ENCODE data around the gene PHF19.

PHF19 gene

DNA sequence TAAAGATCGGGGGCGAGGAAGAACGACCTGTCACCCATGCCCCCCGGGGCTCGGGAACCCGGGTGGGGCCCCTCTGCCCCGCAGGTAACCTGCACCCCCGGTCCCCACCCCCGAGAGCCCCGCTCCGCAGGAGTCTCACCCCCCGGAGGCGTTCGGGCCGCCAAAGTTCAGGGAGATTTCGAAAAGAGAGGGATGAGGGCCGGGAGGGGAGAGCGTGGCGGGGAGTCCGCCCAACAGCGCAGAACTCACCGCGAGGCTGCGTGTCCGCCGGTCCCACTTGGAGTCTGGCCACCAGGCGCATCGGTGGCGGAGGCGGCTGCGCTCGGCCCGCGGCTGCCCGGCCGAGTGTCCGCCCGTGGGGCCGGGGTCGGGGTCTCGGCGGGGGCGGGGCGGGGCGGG lies at the start of gene PHF19:
TSS of gene PHF19 (minus strand) at position 347 of the 399 bp plus-strand sequence. CDS start 2,447 bp downstream, outside the sequence.
- DNase-seq: peak; percentile 81

GRCh38 chr9:120926397-120926928 lies 49.5 kb upstream of the PHF19 start, which contains the start of gene TRAF1:
TSS of gene TRAF1 (minus strand) at chr9:120926796. CDS start at chr9:120926075, 721 bp downstream.
- peak; percentile 77 for DNase-seq

GRCh38 chr9:120925535-120926396 lies 48.8 kb upstream of the PHF19 start:
- DNase-seq: peak; percentile 88

DNA sequence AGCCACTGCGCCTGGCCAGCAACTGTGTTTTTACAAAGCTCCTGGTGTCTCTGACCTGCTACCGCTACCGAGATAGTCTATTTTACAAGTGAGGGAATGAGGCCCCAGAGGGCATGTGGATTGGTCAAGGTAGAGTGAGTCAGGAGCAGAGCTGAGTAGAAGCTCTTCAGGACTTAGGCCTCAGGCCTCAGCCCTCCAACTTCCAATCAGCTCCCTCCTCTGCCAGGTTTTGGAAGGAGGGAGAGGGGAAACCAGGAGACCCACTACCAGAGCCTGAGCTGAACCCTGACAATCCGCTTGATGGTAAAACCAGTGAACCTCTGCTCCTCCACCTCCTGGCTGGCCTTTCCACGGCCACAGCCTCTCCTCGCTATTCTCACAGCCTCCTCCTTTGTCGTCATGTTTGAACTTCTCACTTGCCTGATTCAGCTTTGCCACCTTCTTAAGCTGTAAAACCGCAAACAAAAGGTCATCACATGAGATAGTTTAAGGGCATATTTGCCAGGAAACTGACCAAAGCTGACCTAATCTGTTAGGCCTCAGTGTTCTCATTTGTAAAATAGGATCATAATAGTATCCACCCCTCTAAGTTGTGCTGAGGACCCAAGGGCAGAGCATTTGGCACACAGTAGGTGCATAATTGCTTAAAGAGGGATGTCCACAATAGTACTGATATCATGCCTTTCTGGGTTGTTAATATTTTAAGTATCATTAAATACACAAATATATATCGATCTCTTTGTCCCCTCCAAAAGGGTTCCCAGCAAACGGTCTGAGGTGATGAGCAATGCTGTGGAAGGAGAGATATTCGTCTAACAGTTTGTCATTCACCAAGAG lies 47.9 kb upstream of the PHF19 start:
- DNase-seq: peak; percentile 73

DNA sequence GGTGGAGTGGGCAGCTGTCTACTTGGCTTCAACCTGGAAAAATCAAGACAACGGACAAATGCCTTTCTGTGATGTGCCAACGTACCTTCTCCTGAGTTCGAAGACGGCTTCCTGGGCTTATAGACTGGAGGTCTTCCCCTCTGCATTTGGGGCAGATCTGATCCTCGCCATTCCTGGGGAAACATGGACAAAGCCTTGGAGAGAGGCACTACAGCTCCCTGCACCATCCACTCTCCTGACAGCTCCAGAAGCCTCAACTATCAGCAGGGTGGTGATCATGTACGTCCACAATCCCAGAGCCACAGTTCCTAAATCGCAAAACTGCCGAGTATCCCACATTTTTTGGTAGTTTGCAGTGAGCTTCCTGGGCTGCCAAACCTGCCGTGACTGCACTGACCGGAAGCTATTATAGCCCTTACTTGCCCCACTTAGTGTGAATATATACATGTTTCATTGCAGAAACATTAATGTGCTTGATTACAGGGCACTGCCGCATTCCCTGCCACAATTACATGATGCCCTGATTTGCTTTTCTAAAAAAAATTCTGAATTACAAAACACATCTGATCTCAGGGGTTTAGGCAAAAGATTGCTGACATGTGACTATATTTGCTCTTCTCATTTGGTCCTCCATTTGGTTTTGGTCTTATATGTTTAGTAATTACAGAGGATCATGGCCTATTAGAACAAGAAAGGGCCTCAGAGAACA lies 46.8 kb upstream of the PHF19 start:
- peak; percentile 51 for DNase-seq

DNA sequence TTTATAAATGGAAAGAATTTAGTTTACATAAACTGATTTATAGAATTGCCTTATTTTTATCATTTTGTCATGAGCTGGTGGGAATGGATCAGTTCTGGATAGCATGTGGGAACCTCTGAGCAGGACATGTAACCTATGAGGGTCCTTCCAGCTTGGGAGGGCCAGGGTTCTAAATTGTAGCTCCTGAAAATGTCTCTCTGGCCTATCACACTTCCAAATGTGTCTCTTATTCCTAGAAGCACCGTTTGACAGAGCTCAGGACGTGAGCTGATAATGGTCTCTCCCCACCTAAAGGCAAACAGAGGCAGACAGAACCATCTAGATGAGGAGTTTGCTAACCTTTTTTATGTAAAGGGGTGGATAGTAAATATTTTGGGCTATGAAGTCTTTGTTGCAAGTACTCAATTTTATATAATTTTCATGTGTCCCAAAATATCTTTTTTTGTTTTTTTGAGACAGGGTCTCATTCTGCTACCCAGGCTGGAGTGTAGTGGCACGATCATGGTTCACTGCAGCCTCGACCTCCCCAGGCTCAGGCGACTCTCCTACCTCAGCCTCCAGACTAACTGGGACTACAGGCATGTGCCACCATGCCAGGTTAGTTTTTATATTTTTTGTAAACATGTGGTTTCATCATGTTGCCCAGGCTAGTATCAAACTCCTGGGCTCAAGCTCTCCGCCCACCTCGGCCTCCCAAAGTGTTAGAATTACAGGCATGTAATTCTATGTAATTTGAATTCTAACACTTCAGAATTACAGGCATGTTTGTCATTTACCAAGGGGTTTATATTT lies 45.6 kb upstream of the PHF19 start:
- DNase-seq: peak; percentile 46

- peak; percentile 64 for DNase-seq
These were observed 44.7 kb upstream of the PHF19 start for GRCh38 chr9:120921661-120922181.

- peak; percentile 66 for DNase-seq
These were observed 43.8 kb upstream of the PHF19 start for GRCh38 chr9:120920806-120921178.

DNA sequence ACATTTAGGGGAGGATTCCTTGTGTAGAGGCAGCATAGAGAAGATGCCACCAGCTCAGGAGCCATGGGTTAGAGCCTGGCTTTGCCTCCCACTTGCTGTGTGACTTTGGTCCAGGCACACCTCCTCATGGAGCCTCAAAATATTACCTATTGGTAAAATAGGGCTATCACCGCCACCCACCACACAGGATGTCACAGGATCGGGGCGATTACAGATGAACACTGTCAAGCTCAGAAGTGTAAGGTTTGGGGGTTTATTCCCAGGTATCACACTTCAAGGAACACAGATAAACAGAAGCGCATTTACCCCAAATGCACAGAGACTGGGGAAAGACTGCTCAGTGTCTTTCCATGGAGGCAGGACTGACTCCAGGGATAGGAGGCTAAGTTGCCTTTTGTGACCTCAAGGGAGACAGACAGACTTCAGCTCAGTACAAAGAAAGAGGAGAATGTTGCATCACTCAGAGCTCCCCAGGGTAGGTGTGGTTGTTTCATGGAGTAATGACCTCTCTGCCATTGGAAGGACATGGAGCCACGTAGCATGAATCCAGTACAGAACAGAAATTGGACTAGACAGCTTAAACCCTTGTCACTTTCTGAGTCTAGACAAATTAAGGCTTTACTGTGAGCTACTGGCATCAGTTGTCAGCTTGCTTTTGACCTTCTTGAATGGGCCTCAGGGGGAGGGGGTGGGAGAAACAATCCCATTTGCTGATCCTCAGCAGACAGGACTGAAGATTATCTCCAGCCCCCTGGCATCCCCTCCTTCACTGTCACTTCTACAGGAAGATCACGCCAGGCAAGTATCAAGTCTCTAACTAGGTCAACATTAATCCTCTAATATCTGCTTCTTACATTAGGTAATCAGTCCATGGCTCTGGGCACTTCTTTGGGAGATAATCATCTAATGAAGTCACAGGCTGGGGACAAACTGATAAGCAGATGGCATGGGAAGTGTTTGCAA lies 43.1 kb upstream of the PHF19 start:
- DNase-seq: peak; percentile 53

DNA sequence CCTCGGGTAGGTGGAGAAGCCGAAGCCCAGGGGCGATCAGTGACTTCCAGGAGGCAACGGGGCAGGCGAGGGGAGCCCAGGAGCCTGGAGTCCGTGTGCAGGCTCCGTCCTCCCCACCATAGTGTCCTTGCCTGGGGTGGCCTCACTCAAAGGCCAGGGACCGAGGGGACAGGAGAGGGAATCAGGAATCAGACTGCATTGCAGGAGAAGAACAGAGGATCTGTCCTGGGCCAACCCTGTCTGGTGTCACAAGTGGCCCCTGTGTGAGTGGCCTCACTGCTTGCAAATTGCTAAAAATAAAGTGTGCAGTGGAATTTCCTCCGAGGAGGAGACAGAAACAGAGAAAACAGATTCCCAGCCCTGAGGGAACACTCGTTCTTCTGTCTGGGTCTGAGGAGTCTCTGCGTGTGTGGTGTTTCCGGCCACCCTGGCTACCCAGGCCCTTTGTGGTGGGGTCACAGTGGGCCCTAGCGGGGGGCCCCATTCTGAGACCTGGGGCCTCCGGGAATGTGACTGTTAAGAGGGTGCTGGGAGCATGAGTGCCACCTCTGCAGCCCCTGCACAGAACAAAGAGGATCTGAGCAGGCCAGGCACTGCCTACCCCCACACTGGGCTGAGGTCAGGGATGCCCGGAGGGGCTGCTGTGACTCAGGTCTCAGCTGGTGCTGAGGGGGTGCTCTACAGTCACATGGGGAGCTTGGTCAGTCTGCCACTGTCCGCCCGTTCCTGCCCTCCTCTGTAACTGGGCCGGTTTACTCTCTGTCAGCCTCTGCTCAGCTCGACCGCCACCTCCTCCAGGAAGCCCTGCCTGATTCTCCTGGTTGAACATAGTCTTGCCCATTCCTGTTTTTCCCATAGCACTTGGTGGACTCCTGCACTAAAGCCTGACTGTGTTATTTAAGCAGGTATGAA lies 42.2 kb upstream of the PHF19 start:
- DNase-seq: peak; percentile 54

DNA sequence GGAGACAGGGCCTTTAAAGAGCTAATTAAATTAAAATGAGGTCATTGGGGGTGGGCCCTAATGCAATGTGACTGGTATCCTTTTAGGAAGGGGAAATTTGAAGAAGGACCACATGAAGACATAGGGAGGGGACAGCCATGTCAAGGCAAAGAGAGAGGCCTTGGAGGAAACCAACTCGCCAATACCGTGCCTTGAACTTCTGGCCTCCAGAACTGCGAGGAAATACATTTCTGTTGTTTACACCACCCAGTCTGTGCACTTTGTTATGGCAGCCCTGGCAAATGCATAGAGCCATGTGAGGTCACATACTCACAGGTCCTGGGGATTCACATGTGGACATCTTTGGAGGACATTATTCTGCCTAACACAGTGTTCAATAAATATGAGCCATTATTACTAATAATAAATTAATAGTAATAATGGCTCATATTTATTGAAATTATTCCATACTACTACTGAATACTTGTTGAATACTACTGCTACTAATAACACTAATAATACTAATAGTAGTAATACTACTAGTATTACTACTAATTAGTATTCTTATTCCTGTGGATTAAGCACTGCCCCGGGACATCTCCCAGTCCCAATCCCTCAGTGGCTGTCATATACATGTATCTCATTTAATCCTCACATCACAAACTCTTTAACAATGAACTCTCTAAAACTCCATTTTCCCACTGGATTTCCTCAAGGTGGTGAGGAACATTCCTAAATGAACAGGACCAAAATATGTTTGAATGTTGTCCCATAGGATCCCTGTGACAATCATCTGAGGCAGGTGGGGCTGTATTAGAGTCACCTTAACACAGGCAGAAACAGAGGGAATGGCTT lies 41.2 kb upstream of the PHF19 start:
- DNase-seq: peak; percentile 12

- DNase-seq: no peak
These were observed 40.2 kb upstream of the PHF19 start for GRCh38 chr9:120916991-120917880.

DNA sequence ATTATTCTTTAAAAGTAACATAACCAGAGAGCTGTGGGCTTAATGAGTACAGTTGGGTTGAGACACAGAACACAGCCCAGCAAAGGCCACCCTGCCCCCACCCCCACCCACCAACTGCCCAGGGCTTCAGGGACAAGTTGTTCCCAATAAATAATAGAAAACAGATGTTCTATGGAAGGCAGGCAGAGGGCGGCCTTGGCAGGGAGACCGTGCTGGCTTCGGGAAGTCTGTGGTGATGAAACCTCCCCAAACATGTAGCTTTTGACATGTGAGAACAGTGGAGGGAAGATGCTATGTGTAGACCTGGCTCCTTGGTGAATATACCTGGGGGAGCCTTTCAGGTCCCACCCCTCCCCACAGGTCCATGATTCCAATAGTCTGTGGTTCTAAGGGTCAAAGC lies 39.6 kb upstream of the PHF19 start:
- DNase-seq: no peak

- no peak for DNase-seq
These were observed 39.0 kb upstream of the PHF19 start for GRCh38 chr9:120915854-120916470.

- no peak for DNase-seq
These were observed 38.0 kb upstream of the PHF19 start for GRCh38 chr9:120914953-120915352.

DNA sequence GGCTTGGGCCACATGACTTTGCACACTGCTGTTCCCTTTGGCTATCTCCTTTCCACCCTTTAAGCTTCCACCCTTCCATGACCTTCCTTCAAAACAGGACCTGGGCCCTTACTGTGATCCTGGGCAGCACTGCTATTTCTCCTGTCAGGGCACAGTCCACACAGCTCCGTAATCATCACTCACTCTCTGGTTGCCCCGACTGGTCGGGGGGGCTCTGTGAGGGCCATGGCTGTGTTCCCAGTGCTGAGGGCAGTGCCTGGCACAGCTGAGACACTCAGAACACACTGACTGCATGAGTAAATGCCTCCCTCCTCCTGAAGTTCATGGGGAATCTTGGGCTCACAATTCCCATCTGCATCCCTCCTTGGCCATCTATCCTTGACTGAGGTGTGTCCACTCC lies 37.4 kb upstream of the PHF19 start:
- no peak for DNase-seq

All from activated CD8-positive, alpha-beta memory T cell treated with anti-CD3 and anti-CD28 coated beads, Interleukin-2, amount 50 U/mL, for 48 hours (primary cell).